Right forelimb (tissue), 1 donor: ENCODE data around the gene CLDN34.

Experiments
- DNase-seq: peaks from one replicate; pipeline ENCODE4 v3.0.0-alpha.2; 2018

CLDN34 gene

DNA sequence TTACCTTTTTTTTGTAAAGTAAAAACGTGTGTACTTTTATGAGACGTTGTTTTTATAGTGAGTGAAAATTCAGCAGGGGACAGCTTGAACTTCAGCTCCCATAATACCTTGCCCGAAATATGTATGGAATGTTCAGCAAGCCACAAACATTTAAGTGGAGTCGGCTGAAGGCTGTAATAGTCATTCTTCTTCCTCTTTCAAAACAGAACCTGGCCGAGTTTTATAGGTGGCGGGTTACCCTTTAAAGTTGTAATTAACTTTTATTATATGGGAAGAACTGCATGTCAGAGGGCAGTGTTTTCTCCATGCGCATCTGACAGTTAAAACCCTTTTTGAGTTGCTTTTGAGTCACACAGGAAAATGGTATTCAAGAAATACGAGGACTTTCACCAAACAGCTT lies 50.7 kb downstream of the CLDN34 start:
- DNase-seq = no peak
